Muscle of back (tissue), 13 donors: Measurements from ENCODE around the gene CDK2AP2. TPM values are rescaled to one million over a fixed set of nuclear protein-coding genes. Genes with fewer than 3 reads are reported as not detected.
"Not testable (repeated sequence)": the region's sequence is repeated elsewhere in the genome, so short reads cannot be mapped to it uniquely, and the experiment has no call there.

ENCODE experiments used
- DNase-seq, 3 donors: peaks; one replicate each; pipeline versions ENCODE4 v3.0.0 to v3.0.0-alpha.2; 2013
- long read RNA-seq, 9 donors: transcript quantifications; one replicate each; lab custom pipeline, GENCODE V29; 2026
- polyA plus RNA-seq, 10 donors: library from polyadenylated mRNA; unstranded; fragments of 120-200 nt; gene quantifications; one replicate each; pipeline ENCODE4 v1.2.1, GENCODE V29; 2013; ENCODE audit not compliant: insufficient read length in 10 of 10

The CDK2AP2 gene
- polyA plus RNA-seq, result 10 to 100 TPM; 14.2 to 21.3 (median 17.1) TPM
- long read RNA-seq, donor 1, transcript CDK2AP2-201 (4 exons, 1,378 nt), result major isoform, 9 of 10 reads
- long read RNA-seq, donor 1, partial matches to known transcripts, result 0 of 10 reads
- long read RNA-seq, donor 1, other reads (novel, unspliced or antisense), result 0 of 10 reads
- long read RNA-seq, donor 2, transcript CDK2AP2-201 (4 exons, 1,378 nt), result major isoform, 12 of 14 reads
- long read RNA-seq, donor 2, partial matches to known transcripts, result 0 of 14 reads
- long read RNA-seq, donor 2, other reads (novel, unspliced or antisense), result 0 of 14 reads
- long read RNA-seq, donor 3, result 0 reads
- long read RNA-seq, donor 4, transcript CDK2AP2-201 (4 exons, 1,378 nt), result major isoform, 5 of 7 reads
- long read RNA-seq, donor 4, partial matches to known transcripts, result 0 of 7 reads
- long read RNA-seq, donor 4, other reads (novel, unspliced or antisense), result 0 of 7 reads
- long read RNA-seq, donor 5, transcript CDK2AP2-201 (4 exons, 1,378 nt), result major isoform, 24 of 29 reads
- long read RNA-seq, donor 5, partial matches to known transcripts, result 0 of 29 reads
- long read RNA-seq, donor 5, other reads (novel, unspliced or antisense), result 0 of 29 reads
- long read RNA-seq, donor 6, transcript CDK2AP2-201 (4 exons, 1,378 nt), result major isoform, 10 of 13 reads
- long read RNA-seq, donor 6, partial matches to known transcripts, result 0 of 13 reads
- long read RNA-seq, donor 6, other reads (novel, unspliced or antisense), result 0 of 13 reads
- long read RNA-seq, donor 7, transcript CDK2AP2-201 (4 exons, 1,378 nt), result major isoform, 9 of 9 reads
- long read RNA-seq, donor 7, partial matches to known transcripts, result 0 of 9 reads
- long read RNA-seq, donor 7, other reads (novel, unspliced or antisense), result 0 of 9 reads
- long read RNA-seq, donor 8, transcript CDK2AP2-201 (4 exons, 1,378 nt), result major isoform, 11 of 11 reads
- long read RNA-seq, donor 8, partial matches to known transcripts, result 0 of 11 reads
- long read RNA-seq, donor 8, other reads (novel, unspliced or antisense), result 0 of 11 reads
- long read RNA-seq, donor 9, partial matches to known transcripts, result 0 of 3 reads
- long read RNA-seq, donor 9, other reads (novel, unspliced or antisense), result 0 of 3 reads

GRCh38 chr11:67507864-67508485, at the start of gene CDK2AP2:
Gene CDK2AP2, minus strand, starts transcription at chr11:67508162. Its CDS starts 80 bp downstream, at chr11:67508082.
- DNase-seq, result peak; percentile 96 to 99 (median 98)

GRCh38 chr11:67556244-67556643, 48.3 kb upstream of the CDK2AP2 start:
- no peak for DNase-seq

GRCh38 chr11:67551697-67552096, 43.7 kb upstream of the CDK2AP2 start:
- DNase-seq, result not testable (repeated sequence)

GRCh38 chr11:67551127-67551526, 43.2 kb upstream of the CDK2AP2 start:
- DNase-seq, result no peak

- DNase-seq, result no peak
Observed at GRCh38 chr11:67548555-67549110, 40.7 kb upstream of the CDK2AP2 start.

GRCh38 chr11:67548112-67548511, 40.1 kb upstream of the CDK2AP2 start:
- not testable (repeated sequence) for DNase-seq

- peak in 1 of 3 donors; percentile 29 for DNase-seq
Observed at GRCh38 chr11:67545280-67545679, 37.3 kb upstream of the CDK2AP2 start.

- peak in 1 of 3 donors; percentile 48 for DNase-seq
Observed at GRCh38 chr11:67544616-67545242, 36.8 kb upstream of the CDK2AP2 start.

GRCh38 chr11:67543585-67543984, 35.6 kb upstream of the CDK2AP2 start:
- no peak for DNase-seq

GRCh38 chr11:67542971-67543370, 35.0 kb upstream of the CDK2AP2 start:
- DNase-seq, result no peak

GRCh38 chr11:67542169-67542568, 34.2 kb upstream of the CDK2AP2 start:
- no peak for DNase-seq

GRCh38 chr11:67541198-67541597, 33.2 kb upstream of the CDK2AP2 start:
- DNase-seq, result no peak

GRCh38 chr11:67539550-67539949, 31.6 kb upstream of the CDK2AP2 start:
- no peak for DNase-seq

GRCh38 chr11:67538823-67539505, 31.0 kb upstream of the CDK2AP2 start:
- no peak for DNase-seq

GRCh38 chr11:67538306-67538705, 30.3 kb upstream of the CDK2AP2 start:
- no peak for DNase-seq

GRCh38 chr11:67535561-67535960, 27.6 kb upstream of the CDK2AP2 start:
- DNase-seq, result no peak

- DNase-seq, result no peak
Observed at GRCh38 chr11:67534070-67534679, 26.2 kb upstream of the CDK2AP2 start.

- DNase-seq, result no peak
Observed at GRCh38 chr11:67532889-67533288, 24.9 kb upstream of the CDK2AP2 start.

- DNase-seq, result no peak
Observed at GRCh38 chr11:67530282-67530592, 22.3 kb upstream of the CDK2AP2 start.

- no peak for DNase-seq
Observed at GRCh38 chr11:67528376-67528775, 20.4 kb upstream of the CDK2AP2 start.
